ENCODE data around the gene NBPF1.
"Not testable (repeated sequence)": the region's sequence is repeated elsewhere in the genome, so short reads cannot be mapped to it uniquely, and the experiment has no call there.

Gene NBPF1

GRCh38 chr1:16605532-16606505, 7.5 kb downstream of the NBPF1 start:
- no peak for DNase-seq (ENCODE audit: low spot score)

DNA sequence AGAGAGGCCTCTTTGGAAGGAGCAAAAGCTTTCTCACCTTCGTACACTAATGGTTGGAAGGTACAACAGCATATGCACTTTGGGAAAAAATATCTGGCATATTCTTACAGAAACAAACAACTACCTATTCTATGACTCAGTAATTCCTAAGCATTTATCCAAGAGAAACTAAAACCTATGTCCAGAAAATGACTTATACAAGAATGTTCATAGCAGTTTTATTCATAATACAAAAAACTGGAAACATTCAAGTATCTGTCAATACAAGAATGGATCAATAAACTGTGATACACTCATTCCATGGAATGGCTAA, 8.2 kb downstream of the NBPF1 start:
- DNase-seq (ENCODE audit: low spot score) = no peak

- DNase-seq (ENCODE audit: low spot score) = not testable (repeated sequence)
Observed at GRCh38 chr1:16604514-16605212, 8.7 kb downstream of the NBPF1 start.

DNA sequence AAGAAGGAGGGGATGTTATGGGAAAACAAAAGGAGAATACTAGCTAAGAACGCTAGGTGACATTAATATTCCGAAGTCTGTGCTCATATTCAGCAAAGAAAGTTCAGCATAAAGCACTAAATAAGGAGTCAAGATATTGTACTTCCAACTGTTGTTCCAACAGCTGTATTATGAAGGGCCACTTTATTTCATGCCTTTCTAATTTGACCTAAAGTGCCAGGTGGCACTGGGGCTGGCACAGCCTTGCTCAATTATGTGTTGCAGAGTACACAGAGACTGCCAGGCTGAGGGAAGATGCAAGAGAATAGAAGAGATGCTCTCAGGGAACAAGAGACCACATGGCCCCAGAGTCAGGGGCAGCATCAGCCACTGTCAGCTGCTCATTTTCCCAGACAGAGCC, 9.7 kb downstream of the NBPF1 start:
- not testable (repeated sequence) for DNase-seq (ENCODE audit: low spot score)

GRCh38 chr1:16602336-16603011, 10.9 kb downstream of the NBPF1 start:
- DNase-seq (ENCODE audit: low spot score) = not testable (repeated sequence)

DNA sequence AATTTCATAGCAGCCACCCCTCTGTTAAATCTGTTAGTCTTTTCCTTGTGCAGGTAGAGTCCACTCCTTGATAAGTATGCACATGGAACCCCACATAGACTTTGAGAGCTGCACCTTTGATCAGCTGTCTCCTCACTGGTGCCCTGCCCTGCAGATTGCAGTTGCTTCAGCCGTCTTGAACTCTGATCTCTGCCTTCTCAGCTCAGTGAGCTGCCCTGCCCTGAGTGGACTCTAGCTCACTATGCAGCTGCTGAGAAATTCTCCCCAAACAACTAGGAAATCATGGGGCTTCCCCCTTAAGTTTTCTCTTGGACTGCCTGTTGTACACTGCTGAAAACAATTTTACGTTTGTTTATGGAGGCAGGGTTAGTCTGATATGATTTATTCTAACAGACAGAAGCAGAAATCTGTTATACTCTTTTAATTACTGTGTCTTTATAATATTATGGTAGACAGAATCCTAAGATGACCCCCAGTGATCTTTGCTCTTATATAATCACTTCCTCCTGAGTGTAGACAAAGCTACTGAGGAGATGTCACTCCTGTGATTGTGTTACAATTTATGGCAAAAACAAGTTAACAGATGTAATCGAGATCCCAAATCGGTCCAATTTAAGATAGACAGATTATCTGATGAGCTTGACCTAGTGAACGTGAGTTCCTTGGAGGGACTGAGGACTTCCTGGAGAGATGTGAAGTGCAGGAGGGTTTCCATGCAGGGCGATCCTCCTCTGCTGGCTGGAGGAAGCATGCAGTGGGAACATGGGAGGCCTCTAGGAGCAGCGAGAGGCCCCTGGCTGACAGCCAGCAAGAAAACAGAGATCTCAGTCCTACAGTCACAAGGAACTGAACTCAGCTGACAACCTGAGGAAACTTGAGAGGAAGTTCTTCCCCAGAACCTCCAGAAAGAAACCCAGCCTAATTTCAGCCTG, 12.2 kb downstream of the NBPF1 start:
- DNase-seq (ENCODE audit: low spot score) = not testable (repeated sequence)

GRCh38 chr1:16599326-16599725, 14.0 kb downstream of the NBPF1 start:
- DNase-seq (ENCODE audit: low spot score) = not testable (repeated sequence)

DNA sequence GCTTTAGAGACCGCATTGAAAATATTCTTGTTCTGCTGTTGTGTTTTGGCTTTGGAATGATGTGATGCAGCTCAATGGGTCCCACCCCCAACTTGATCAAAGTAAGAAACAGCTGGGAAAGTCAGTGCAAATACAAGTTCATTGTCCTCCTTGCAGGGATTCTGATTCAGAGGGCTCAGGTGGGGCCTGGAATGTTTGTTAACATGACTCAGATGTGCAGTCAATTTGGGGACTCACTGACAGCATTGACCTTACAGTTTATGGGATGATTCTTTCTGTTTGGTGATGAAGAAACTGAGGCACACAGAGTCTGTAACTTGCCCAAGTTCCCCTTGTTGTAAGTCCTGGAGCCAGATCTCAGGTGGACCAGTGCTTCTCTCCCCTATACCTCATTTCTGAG, 18.1 kb downstream of the NBPF1 start:
- DNase-seq (ENCODE audit: low spot score) = not testable (repeated sequence)

DNA sequence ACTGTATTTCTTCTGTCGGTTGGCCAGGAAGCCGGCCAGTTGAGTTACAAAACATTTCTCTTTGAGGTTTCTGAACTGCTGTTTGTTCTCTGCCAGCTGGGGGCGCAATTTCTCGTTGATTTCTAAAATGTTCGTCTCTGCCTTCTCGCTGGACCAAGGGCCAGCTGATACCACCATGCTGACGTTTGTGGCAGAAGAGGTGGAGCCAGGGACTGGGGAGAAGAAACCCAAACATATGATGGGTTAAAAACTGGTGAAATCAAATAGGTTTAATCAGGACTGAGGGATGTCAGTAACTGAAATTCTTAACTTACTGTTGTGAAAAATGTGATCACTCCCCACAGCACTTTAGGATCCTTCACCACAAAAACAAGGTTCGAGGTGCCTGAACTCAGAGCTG, 21.5 kb downstream of the NBPF1 start:
- not testable (repeated sequence) for DNase-seq (ENCODE audit: low spot score)

DNA sequence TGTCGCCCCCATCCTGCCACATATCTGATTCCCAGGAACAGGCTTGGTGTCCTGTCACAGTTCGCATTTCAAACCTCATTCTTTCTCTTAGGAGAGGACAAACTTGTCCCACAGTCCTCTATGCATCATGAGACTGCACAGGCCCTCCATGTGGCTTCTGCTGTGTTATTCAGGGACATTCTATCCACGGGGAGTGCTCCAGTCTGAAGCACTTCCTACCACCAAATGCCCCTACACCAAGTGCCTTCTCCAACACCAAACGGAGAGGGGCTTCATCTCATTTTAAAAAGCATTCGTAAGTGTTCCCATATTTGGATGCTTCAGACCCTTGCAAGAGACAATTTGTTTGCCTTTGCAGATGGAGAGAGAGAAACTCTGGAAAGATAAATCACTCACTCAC, 25.3 kb downstream of the NBPF1 start:
- DNase-seq (ENCODE audit: low spot score) = not testable (repeated sequence)

GRCh38 chr1:16587639-16588038, 25.7 kb downstream of the NBPF1 start:
- not testable (repeated sequence) for DNase-seq (ENCODE audit: low spot score)

GRCh38 chr1:16565324-16565723, 48.0 kb downstream of the NBPF1 start:
- DNase-seq (ENCODE audit: low spot score) = not testable (repeated sequence)

DNA sequence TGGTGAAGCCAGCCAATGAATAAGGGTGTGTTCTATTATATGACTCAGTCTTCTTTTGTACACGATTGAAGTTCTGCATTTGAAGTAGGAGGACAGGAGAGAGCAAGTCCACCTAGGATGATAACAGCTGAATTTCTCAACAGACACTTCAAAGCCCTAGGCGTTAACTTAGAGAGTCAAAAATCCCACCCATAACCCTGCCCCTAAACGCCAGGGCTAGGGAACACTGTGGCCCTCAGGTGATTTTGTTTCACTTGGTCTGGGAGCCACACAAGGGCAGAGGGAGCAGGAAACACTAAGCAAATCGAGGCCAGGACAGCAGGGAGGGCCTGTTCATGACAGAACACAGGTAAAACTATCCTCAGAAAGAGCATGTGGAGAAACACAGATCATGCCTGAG, 52.3 kb downstream of the NBPF1 start:
- not testable (repeated sequence) for DNase-seq (ENCODE audit: low spot score)

- DNase-seq (ENCODE audit: low spot score) = not testable (repeated sequence)
Observed at GRCh38 chr1:16560498-16560897, 52.9 kb downstream of the NBPF1 start.

DNA sequence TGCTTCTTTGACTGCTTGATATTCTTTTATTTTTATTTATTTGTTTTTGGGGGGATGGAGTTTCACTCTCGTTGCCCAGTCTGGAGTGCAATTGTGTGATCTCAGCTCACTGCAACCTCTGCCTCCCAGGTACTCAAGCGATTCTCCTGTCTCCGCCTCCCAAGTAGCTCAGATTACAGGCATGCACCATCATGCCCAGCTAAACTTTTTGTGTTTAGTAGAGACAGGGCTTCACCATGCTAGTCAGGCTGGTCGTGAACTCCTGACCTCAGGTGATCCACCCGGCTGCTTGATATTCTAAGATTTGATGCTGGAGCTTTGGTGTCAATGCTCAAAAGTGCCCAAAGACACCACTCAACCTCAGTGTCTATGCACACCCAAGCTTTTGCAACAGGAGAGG, 53.7 kb downstream of the NBPF1 start:
- DNase-seq (ENCODE audit: low spot score) = not testable (repeated sequence)

DNA sequence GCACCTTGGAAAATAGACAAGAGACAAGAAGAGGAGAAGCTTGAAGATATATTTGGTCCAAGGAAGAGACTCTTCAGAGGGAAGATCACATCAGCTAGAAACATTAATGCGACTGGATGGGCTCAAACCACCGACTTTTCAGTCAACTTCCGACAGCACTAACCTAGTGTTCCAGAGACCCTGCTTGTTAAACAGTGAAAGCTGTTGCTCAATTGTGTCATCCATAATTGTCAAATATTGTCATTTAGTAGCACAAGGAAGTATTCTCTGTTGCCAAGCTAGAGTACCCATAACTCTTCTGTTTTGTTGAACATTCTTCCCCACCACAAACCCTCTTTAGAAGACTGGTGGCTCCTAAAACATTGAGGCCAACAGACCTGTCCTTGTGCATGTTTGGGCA, 56.3 kb downstream of the NBPF1 start:
- not testable (repeated sequence) for DNase-seq (ENCODE audit: low spot score)

- not testable (repeated sequence) for DNase-seq (ENCODE audit: low spot score)
Observed at GRCh38 chr1:16553244-16553643, 60.1 kb downstream of the NBPF1 start.

- DNase-seq (ENCODE audit: low spot score) = not testable (repeated sequence)
Observed at GRCh38 chr1:16550212-16550918, 63.0 kb downstream of the NBPF1 start.

DNA sequence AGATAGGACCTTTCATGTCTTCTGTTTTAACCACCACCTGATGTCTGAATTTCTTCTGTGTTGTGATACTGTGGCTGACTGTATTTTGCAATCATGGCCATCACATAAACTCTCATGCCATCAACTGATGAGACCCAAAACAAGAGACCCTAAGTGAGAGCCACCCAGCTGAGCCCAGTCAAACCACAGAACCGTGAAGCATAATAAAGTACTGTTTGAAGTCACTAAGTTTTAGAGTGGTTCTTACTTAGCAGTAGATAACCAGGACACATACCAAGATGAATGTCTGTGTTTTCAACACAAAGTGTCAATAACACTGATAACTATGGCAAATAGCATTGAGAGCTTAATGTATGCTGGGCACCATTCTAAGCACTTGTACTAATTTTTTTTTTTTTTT, 63.8 kb downstream of the NBPF1 start:
- not testable (repeated sequence) for DNase-seq (ENCODE audit: low spot score)

DNA sequence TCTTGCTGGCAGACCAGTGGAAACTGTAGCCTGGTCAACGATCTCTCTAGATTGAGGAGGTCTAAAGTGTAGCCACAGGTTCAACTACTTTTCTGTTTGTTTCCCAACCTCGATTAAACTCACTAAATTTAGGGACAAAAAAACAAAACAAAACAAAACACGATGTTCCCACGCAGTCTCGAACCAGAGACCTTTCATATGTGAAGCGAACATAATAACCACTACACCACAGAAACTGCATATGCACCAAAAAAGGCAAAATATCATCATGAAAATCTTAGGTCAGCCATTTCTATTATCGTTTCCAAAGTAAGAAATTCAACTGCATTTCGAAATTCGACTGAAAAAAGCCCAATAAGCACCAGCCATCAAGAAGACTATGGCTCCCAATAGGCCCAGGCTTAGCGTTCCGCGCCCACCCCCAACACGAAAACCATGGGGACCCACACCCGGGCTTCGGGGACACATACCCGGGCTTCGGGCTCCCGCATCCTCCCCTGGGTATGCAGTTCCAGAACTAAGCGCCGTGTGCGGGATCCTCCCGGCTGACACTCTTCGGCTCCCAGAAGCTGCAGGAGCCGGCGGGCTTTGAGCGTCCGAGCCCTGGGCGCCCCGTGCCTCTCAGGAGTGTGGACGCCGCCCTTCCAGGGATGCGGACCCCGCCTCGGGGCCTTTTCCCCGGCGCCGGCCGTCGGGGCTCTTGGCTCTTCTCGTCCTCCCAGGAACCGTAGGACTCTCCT, 65.7 kb downstream of the NBPF1 start:
- DNase-seq (ENCODE audit: low spot score) = not testable (repeated sequence)

Measured in RKO (cell line).